Measurements from ENCODE around the gene SFMBT1. TPM values are rescaled to one million over a fixed set of nuclear protein-coding genes. Genes with fewer than 3 reads are reported as not detected.
A peak's percentile ranks its signal among the peaks of the same experiment; 100 is the strongest.

The SFMBT1 gene
- total RNA-seq, 1 experiment from 2014 or later, result 3.0 TPM

DNA sequence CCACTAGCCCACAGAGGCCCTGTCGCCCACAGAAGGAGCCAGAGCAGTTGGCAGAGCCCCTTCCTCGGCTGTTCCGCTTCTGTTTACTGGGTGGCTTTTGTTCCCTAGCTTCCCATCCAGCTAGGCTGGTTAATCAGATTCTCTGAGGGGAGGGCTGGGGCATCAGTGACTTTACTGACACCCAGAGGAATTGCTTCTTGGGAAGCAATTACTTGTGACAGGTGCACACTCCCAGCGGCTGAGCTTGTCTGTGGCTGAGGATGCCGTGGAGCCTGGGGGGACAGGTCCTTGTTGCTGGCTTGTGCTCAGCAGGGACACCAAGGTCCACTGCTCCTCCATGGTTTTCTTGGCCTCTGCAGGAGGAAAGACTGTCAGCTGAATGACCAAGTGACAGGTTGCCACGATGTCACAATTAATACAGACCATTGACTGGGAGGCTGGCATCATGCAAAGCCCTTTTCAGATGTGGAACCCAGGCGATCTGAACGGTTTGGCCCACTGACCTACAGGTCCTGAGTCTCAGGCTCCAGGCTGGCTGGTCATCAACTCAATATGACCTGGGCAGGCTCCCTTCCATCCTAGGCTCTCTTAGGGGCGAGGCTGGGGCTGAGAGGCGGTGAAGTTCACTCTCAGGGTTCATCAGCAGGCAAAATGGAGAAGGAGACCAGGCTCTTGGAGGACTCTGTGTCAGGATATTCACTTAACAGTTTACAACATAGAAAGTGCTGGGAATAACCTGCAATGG is 31.8 kb upstream of the SFMBT1 start:
- Histone ChIP-seq H3K9ac (ENCODE audit: low read length) (no peak overlapping the region), H3K4me3 (ENCODE audit: low read length) (no peak overlapping the region), H3K4me1 (ENCODE audit: low read length) (peaks cover 14% of the 10 kb centered on the region), H3K79me2 (ENCODE audit: low read length) (no peaks in the 10 kb centered on the region), H3K4me2 (ENCODE audit: low read depth, low read length, poor library complexity, severe bottlenecking) (no peak overlapping the region), H4K20me1 (ENCODE audit: insufficient read depth, low read depth, low read length) (no peaks in the 10 kb centered on the region), H3K27me3 (ENCODE audit: low read length) (no peaks in the 10 kb centered on the region), H3K9me3 (ENCODE audit: low read length) (no peaks in the 10 kb centered on the region), H3K36me3 (ENCODE audit: insufficient read depth, low read length) (no peaks in the 10 kb centered on the region), H2AFZ (ENCODE audit: low read length) (no peak overlapping the region), H3K27ac (ENCODE audit: low read length) (no peak overlapping the region), H3K9me2 (replicated peaks; ENCODE audit: insufficient read depth, low read length) (no peaks in the 10 kb centered on the region)
- DNase-seq, result no peak

DNA sequence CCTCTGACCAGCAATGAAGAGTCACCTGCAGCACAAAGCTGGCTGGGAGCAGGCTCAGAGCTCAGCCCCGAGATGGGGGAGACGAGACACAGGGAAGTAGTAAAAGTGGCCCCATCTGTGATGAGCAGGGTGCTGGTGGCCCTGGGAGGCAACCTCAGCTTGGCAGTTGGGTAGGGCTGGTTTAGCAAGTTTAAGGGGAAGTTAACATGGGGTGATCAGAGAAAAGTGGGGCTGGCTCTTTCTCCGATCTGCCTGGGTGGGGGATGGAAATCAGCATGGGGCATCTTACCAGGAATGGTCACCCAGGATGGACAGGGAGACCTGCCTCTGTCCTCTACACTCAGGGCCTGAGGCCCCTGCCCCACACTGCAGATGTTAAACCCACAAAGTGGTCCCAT is 29.9 kb upstream of the SFMBT1 start:
- Histone ChIP-seq H3K9me3 (ENCODE audit: low read length) (no peaks in the 10 kb centered on the region), H3K36me3 (ENCODE audit: insufficient read depth, low read length) (no peaks in the 10 kb centered on the region), H3K27me3 (ENCODE audit: low read length) (no peaks in the 10 kb centered on the region), H3K9ac (ENCODE audit: low read length) (no peak overlapping the region), H3K4me3 (ENCODE audit: low read length) (no peak overlapping the region), H2AFZ (ENCODE audit: low read length) (no peak overlapping the region), H4K20me1 (ENCODE audit: insufficient read depth, low read depth, low read length) (no peaks in the 10 kb centered on the region), H3K79me2 (ENCODE audit: low read length) (no peaks in the 10 kb centered on the region), H3K4me2 (ENCODE audit: low read depth, low read length, poor library complexity, severe bottlenecking) (no peak overlapping the region), H3K27ac (ENCODE audit: low read length) (no peak overlapping the region), H3K4me1 (ENCODE audit: low read length) (peaks cover 19% of the 10 kb centered on the region), H3K9me2 (replicated peaks; ENCODE audit: insufficient read depth, low read length) (no peaks in the 10 kb centered on the region)
- no peak for DNase-seq

DNA sequence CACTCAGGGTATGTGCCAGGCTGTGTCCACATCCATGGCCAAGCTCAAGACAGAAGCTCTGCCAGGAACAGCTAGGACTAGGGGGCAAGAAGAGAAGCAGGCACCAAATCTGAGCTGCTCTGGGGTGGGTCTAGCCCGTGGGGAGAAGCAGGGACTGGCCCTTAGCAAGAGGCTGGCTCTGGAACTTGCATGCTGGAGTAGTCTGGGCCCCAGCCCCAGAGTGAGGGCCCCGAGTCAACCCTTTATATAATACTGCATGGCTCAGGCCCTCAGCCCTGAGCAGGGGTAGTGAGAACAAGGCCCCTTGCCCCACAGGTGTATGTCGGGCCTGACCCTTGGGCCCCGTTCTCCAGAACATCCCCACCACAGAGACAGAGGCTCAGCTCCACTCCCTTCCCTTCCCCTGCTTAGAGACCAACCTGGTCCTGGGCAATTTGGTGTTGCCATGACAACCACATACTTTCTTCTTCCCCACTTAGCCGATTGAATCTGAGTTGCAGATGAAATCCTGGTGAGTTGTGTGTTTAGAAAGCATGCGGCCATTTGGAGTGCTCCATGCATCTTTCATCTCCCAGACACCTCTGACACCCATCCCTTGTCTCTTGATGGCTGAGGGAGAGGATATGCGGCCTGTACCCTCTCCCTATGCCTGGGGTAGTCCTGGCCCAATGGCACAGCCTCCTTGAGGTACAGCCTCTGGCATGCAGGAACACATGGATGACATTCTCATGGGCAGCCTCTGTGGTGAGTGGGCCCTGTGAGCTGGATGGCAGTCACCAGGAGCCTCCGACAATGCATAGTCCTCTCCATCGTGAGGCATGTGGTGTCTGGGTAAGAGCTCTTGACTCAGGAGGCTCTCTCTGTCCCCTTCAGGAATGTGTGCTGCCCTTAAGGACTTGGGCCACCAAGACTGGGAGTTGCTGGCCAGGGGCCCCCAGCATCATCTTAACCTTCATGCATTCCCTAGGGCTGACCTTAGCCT is 29.2 kb upstream of the SFMBT1 start:
- H3K4me3 ChIP-seq (ENCODE audit: low read length), result no peak overlapping the region
- no peaks in the 10 kb centered on the region for H3K9me3 ChIP-seq (ENCODE audit: low read length)
- no peak overlapping the region for H2AFZ ChIP-seq (ENCODE audit: low read length)
- no peaks in the 10 kb centered on the region for H4K20me1 ChIP-seq (ENCODE audit: insufficient read depth, low read depth, low read length)
- no peaks in the 10 kb centered on the region for H3K9me2 ChIP-seq (replicated peaks; ENCODE audit: insufficient read depth, low read length)
- H3K79me2 ChIP-seq (ENCODE audit: low read length), result no peaks in the 10 kb centered on the region
- no peaks in the 10 kb centered on the region for H3K27me3 ChIP-seq (ENCODE audit: low read length)
- DNase-seq, result no peak
- H3K36me3 ChIP-seq (ENCODE audit: insufficient read depth, low read length), result no peaks in the 10 kb centered on the region
- H3K27ac ChIP-seq (ENCODE audit: low read length), result no peak overlapping the region
- no peak overlapping the region for H3K9ac ChIP-seq (ENCODE audit: low read length)
- peaks cover 19% of the 10 kb centered on the region for H3K4me1 ChIP-seq (ENCODE audit: low read length)
- no peak overlapping the region for H3K4me2 ChIP-seq (ENCODE audit: low read depth, low read length, poor library complexity, severe bottlenecking)

- Histone ChIP-seq H4K20me1 (ENCODE audit: insufficient read depth, low read depth, low read length) (no peaks in the 10 kb centered on the region), H3K4me2 (ENCODE audit: low read depth, low read length, poor library complexity, severe bottlenecking) (no peak overlapping the region), H3K36me3 (ENCODE audit: insufficient read depth, low read length) (no peaks in the 10 kb centered on the region), H3K9me2 (replicated peaks; ENCODE audit: insufficient read depth, low read length) (no peaks in the 10 kb centered on the region), H2AFZ (ENCODE audit: low read length) (no peak overlapping the region), H3K4me1 (ENCODE audit: low read length) (peaks cover 19% of the 10 kb centered on the region), H3K9me3 (ENCODE audit: low read length) (no peaks in the 10 kb centered on the region), H3K9ac (ENCODE audit: low read length) (0 out of 2 replicates have a peak overlapping the region, but pooled peaks have one; percentile 80), H3K27me3 (ENCODE audit: low read length) (no peaks in the 10 kb centered on the region), H3K4me3 (ENCODE audit: low read length) (no peak overlapping the region), H3K27ac (ENCODE audit: low read length) (no peak overlapping the region), H3K79me2 (ENCODE audit: low read length) (no peaks in the 10 kb centered on the region)
- no peak for DNase-seq
These were observed 28.5 kb upstream of the SFMBT1 start for GRCh38 chr3:53074366-53074696.

DNA sequence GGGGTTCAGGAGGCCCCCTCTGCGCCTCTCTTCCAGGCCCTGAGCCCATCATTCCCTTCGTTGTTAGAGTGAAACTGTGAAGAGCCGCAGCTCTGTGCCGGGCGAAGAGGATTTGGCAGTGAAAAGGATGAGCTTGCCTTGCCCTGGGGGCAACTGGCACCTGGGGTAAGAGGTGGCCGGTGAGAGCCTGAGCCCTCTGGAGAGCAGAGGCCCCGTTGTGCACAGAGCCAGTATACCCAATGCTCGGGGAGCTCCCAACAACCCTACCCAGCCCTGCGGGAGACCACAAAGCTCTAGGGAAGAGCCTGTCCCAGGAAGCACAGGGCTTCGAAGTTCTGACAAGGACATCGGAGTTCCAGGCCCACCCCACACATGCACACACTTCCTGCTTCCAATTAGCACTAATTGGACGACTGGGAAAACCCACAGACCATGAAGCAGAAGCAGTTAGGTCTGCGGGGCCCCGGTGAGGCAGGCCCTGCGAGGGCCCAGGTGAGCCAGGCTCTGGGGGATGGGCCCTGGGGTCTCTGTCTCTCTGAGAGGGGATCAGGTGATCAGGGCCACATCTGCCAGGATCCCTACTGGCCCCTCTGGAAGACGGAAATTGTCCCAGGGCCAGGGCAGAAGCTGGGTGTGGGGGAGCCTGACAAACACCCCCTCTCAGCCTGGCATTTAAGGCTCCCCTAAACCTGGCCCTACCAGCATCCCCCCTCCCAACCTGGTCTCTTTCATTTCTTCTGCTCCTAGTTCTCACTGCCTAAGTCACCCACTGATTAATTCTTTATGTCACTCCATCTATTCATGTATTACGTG is 27.9 kb upstream of the SFMBT1 start:
- Histone ChIP-seq H3K4me1 (ENCODE audit: low read length) (peaks cover 19% of the 10 kb centered on the region), H3K9ac (ENCODE audit: low read length) (peak overlapping the region; percentile 80), H3K36me3 (ENCODE audit: insufficient read depth, low read length) (no peaks in the 10 kb centered on the region), H3K4me3 (ENCODE audit: low read length) (peak overlapping the region; percentile 79), H3K9me2 (replicated peaks; ENCODE audit: insufficient read depth, low read length) (no peaks in the 10 kb centered on the region), H3K27me3 (ENCODE audit: low read length) (no peaks in the 10 kb centered on the region), H4K20me1 (ENCODE audit: insufficient read depth, low read depth, low read length) (no peaks in the 10 kb centered on the region), H3K4me2 (ENCODE audit: low read depth, low read length, poor library complexity, severe bottlenecking) (peak overlapping the region; percentile 90), H2AFZ (ENCODE audit: low read length) (peak overlapping the region; percentile 91; the same call in 1 of the 2 replicates), H3K9me3 (ENCODE audit: low read length) (no peaks in the 10 kb centered on the region), H3K79me2 (ENCODE audit: low read length) (no peaks in the 10 kb centered on the region), H3K27ac (ENCODE audit: low read length) (no peak overlapping the region)
- no peak for DNase-seq

- H4K20me1 ChIP-seq (ENCODE audit: insufficient read depth, low read depth, low read length), result no peaks in the 10 kb centered on the region
- H3K4me3 ChIP-seq (ENCODE audit: low read length), result peak overlapping the region; percentile 79
- peak overlapping the region; percentile 91 for H2AFZ ChIP-seq (ENCODE audit: low read length)
- peak overlapping the region; percentile 90 for H3K4me2 ChIP-seq (ENCODE audit: low read depth, low read length, poor library complexity, severe bottlenecking)
- H3K79me2 ChIP-seq (ENCODE audit: low read length), result no peaks in the 10 kb centered on the region
- no peaks in the 10 kb centered on the region for H3K36me3 ChIP-seq (ENCODE audit: insufficient read depth, low read length)
- H3K9me2 ChIP-seq (replicated peaks; ENCODE audit: insufficient read depth, low read length), result no peaks in the 10 kb centered on the region
- H3K9ac ChIP-seq (ENCODE audit: low read length), result peak overlapping the region; percentile 80
- no peaks in the 10 kb centered on the region for H3K27me3 ChIP-seq (ENCODE audit: low read length)
- DNase-seq, result peak; percentile 90
- H3K27ac ChIP-seq (ENCODE audit: low read length), result no peak overlapping the region
- no peaks in the 10 kb centered on the region for H3K9me3 ChIP-seq (ENCODE audit: low read length)
- peaks cover 21% of the 10 kb centered on the region for H3K4me1 ChIP-seq (ENCODE audit: low read length)
These were observed 27.0 kb upstream of the SFMBT1 start for GRCh38 chr3:53072653-53073552.

- H3K4me1 ChIP-seq (ENCODE audit: low read length), result peaks cover 28% of the 10 kb centered on the region
- H3K9me3 ChIP-seq (ENCODE audit: low read length), result no peaks in the 10 kb centered on the region
- no peak overlapping the region for H3K27ac ChIP-seq (ENCODE audit: low read length)
- no peaks in the 10 kb centered on the region for H3K36me3 ChIP-seq (ENCODE audit: insufficient read depth, low read length)
- H3K27me3 ChIP-seq (ENCODE audit: low read length), result no peaks in the 10 kb centered on the region
- H3K4me3 ChIP-seq (ENCODE audit: low read length), result peak overlapping the region; percentile 79; the same call in 1 of the 2 replicates
- DNase-seq, result no peak
- H4K20me1 ChIP-seq (ENCODE audit: insufficient read depth, low read depth, low read length), result no peaks in the 10 kb centered on the region
- H2AFZ ChIP-seq (ENCODE audit: low read length), result 0 out of 2 replicates have a peak overlapping the region, but pooled peaks have one; percentile 91
- H3K9ac ChIP-seq (ENCODE audit: low read length), result peak overlapping the region; percentile 80
- H3K4me2 ChIP-seq (ENCODE audit: low read depth, low read length, poor library complexity, severe bottlenecking), result peak overlapping the region; percentile 90
- H3K9me2 ChIP-seq (replicated peaks; ENCODE audit: insufficient read depth, low read length), result no peaks in the 10 kb centered on the region
- no peaks in the 10 kb centered on the region for H3K79me2 ChIP-seq (ENCODE audit: low read length)
These were observed 26.1 kb upstream of the SFMBT1 start for GRCh38 chr3:53071882-53072431.
